SK-N-SH treated with all-trans-retinoic acid at 6 μM for 48 hours (cell line): ENCODE data around the gene DCLK1.

Source experiments
- ATAC-seq: fragments of 200-7000 bp; cut with Tn5 transposase; 3 replicates; pipeline ENCODE4 v1.9.1; 2020; ENCODE audit warnings: mild to moderate bottlenecking, moderate library complexity
- ARNTL ChIP-seq: fragments of 450-650 bp; formaldehyde crosslinking; IDR thresholded peaks from 2 replicates; pipeline ENCODE4 v1.5.0; 2020; ENCODE audit warnings: low read depth, mild to moderate bottlenecking, moderate library complexity, borderline replicate concordance
- BACH2 ChIP-seq: fragments of 250-450 bp; sonication (Bioruptor Pico); IDR thresholded peaks from 2 replicates; pipeline ENCODE4 v1.9.0; 2021; ENCODE audit warnings: mild to moderate bottlenecking, borderline replicate concordance
- CSDC2 ChIP-seq: fragments of 250-450 bp; sonication (Bioruptor Pico); IDR thresholded peaks from 2 replicates; pipeline ENCODE4 v1.5.0; 2020; ENCODE audit warnings: mild to moderate bottlenecking, moderate library complexity
- ESRRG ChIP-seq: fragments of 250-450 bp; sonication (Bioruptor Pico); IDR thresholded peaks from 2 replicates; pipeline ENCODE4 v1.6.1; 2021; ENCODE audit warnings: mild to moderate bottlenecking
- GLIS3 ChIP-seq: fragments of 250-450 bp; sonication (Bioruptor Pico); IDR thresholded peaks from 2 replicates; pipeline ENCODE4 v1.5.0; 2020; ENCODE audit warnings: mild to moderate bottlenecking, moderate library complexity
- ISL1 ChIP-seq: fragments of 250-450 bp; sonication (Bioruptor Pico); IDR thresholded peaks from 2 replicates; pipeline ENCODE4 v2.1.2; 2022; ENCODE audit warnings: mild to moderate bottlenecking, moderate library complexity
- OSR1 ChIP-seq: fragments of 250-450 bp; sonication (Bioruptor Pico); IDR thresholded peaks from 2 replicates; pipeline ENCODE4 v1.8.0; 2022; ENCODE audit warnings: moderate library complexity, mild to moderate bottlenecking, inconsistent platforms
- PPARA ChIP-seq: fragments of 250-450 bp; sonication (Bioruptor Pico); IDR thresholded peaks from 2 replicates; pipeline ENCODE4 v1.5.0; 2020; ENCODE audit warnings: mild to moderate bottlenecking, borderline replicate concordance
- RARB ChIP-seq: fragments of 250-450 bp; sonication (Bioruptor Pico); IDR thresholded peaks from 2 replicates; pipeline ENCODE4 v1.8.0; 2021; ENCODE audit warnings: mild to moderate bottlenecking, moderate library complexity
- SNAI2 ChIP-seq: fragments of 250-450 bp; sonication (Bioruptor Pico); IDR thresholded peaks from 2 replicates; pipeline ENCODE4 v1.5.0; 2020; ENCODE audit warnings: mild to moderate bottlenecking, moderate library complexity
- TCF4 ChIP-seq: fragments of 250-450 bp; sonication (Bioruptor Pico); IDR thresholded peaks from 2 replicates; pipeline ENCODE4 v1.8.0; 2021; ENCODE audit warnings: mild to moderate bottlenecking, moderate library complexity, borderline replicate concordance
- TOX ChIP-seq: fragments of 250-450 bp; sonication (Bioruptor Pico); IDR thresholded peaks from 2 replicates; pipeline ENCODE4 v1.8.0; 2021; ENCODE audit warnings: mild to moderate bottlenecking, moderate library complexity, borderline replicate concordance
- ZC3H10 ChIP-seq: fragments of 250-450 bp; sonication (Bioruptor Pico); IDR thresholded peaks from 2 replicates; pipeline ENCODE4 v1.5.1; 2021; ENCODE audit warnings: mild to moderate bottlenecking, moderate library complexity
- ZFP3 ChIP-seq: fragments of 250-450 bp; sonication (Bioruptor Pico); IDR thresholded peaks from 2 replicates; pipeline ENCODE4 v1.5.0; 2020; ENCODE audit warnings: mild to moderate bottlenecking, moderate library complexity
- ZFP30 ChIP-seq: fragments of 450-650 bp; formaldehyde crosslinking; IDR thresholded peaks from 2 replicates; pipeline ENCODE4 v1.5.0; 2022; ENCODE audit warnings: mild to moderate bottlenecking, moderate library complexity
- ZNF565 ChIP-seq: fragments of 450-650 bp; formaldehyde crosslinking; conservative IDR thresholded peaks from 2 replicates; pipeline ENCODE4 v1.5.0; 2020; ENCODE audit warnings: low read depth, mild to moderate bottlenecking, moderate library complexity
- ZNF70 ChIP-seq: fragments of 450-650 bp; formaldehyde crosslinking; IDR thresholded peaks from 2 replicates; pipeline ENCODE4 v1.5.0; 2020; ENCODE audit warnings: mild to moderate bottlenecking, moderate library complexity
- ZNF8 ChIP-seq: fragments of 450-650 bp; formaldehyde crosslinking; IDR thresholded peaks from 2 replicates; pipeline ENCODE4 v1.5.0; 2020; ENCODE audit warnings: mild to moderate bottlenecking, moderate library complexity
- TF ChIP-seq, protein P1 (sequence below): fragments of 250-450 bp; sonication (Bioruptor Pico); IDR thresholded peaks from 2 replicates; pipeline ENCODE4 v1.8.0; 2021; ENCODE audit warnings: low read depth, mild to moderate bottlenecking, moderate library complexity, borderline replicate concordance
- TF ChIP-seq, protein P2 (sequence below): fragments of 250-450 bp; sonication (Bioruptor Pico); IDR thresholded peaks from 2 replicates; pipeline ENCODE4 v1.5.1; 2021; ENCODE audit warnings: mild to moderate bottlenecking, moderate library complexity
- TF ChIP-seq, protein P3 (sequence below): fragments of 250-450 bp; sonication (Bioruptor Pico); IDR thresholded peaks from 2 replicates; pipeline ENCODE4 v1.5.0; 2020; ENCODE audit warnings: mild to moderate bottlenecking, moderate library complexity
- TF ChIP-seq, protein P4 (sequence below): fragments of 250-450 bp; sonication (Bioruptor Pico); IDR thresholded peaks from 2 replicates; pipeline ENCODE4 v1.5.1; 2020; ENCODE audit warnings: low read depth, mild to moderate bottlenecking, moderate library complexity
- TF ChIP-seq, protein P5 (sequence below): fragments of 250-450 bp; sonication (Bioruptor Pico); IDR thresholded peaks from 2 replicates; pipeline ENCODE4 v1.8.0; 2020; ENCODE audit warnings: mild to moderate bottlenecking, moderate library complexity, borderline replicate concordance

The DCLK1 gene

DNA sequence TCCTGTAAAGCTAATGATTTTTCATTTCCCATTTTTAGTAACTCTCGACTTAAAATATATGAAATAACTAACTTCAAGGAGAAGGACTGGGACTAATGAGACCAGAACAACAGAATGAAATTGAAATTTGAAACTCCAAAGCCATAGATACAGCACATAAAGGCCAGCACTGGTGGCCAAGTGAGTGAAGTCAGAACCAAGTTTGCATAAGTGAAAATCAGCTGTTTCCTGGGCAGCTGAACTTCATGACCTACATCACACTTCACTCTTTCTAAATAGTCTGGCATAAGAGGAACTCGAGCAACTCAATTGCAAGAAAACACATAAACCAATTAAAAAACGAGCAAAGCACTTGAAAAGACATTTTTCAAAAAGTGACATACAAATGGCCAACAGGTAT, 84.5 kb downstream of the DCLK1 start (continued):
- TF ChIP-seq, protein P1, sequence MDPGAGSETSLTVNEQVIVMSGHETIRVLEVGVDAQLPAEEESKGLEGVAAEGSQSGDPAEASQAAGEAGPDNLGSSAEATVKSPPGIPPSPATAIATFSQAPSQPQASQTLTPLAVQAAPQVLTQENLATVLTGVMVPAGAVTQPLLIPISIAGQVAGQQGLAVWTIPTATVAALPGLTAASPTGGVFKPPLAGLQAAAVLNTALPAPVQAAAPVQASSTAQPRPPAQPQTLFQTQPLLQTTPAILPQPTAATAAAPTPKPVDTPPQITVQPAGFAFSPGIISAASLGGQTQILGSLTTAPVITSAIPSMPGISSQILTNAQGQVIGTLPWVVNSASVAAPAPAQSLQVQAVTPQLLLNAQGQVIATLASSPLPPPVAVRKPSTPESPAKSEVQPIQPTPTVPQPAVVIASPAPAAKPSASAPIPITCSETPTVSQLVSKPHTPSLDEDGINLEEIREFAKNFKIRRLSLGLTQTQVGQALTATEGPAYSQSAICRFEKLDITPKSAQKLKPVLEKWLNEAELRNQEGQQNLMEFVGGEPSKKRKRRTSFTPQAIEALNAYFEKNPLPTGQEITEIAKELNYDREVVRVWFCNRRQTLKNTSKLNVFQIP = no peak
- no peak for TF ChIP-seq RARB (CRISPR knock-in tag)
- TF ChIP-seq, protein P2, sequence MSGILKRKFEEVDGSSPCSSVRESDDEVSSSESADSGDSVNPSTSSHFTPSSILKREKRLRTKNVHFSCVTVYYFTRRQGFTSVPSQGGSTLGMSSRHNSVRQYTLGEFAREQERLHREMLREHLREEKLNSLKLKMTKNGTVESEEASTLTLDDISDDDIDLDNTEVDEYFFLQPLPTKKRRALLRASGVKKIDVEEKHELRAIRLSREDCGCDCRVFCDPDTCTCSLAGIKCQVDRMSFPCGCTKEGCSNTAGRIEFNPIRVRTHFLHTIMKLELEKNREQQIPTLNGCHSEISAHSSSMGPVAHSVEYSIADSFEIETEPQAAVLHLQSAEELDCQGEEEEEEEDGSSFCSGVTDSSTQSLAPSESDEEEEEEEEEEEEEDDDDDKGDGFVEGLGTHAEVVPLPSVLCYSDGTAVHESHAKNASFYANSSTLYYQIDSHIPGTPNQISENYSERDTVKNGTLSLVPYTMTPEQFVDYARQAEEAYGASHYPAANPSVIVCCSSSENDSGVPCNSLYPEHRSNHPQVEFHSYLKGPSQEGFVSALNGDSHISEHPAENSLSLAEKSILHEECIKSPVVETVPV = no peak

DNA sequence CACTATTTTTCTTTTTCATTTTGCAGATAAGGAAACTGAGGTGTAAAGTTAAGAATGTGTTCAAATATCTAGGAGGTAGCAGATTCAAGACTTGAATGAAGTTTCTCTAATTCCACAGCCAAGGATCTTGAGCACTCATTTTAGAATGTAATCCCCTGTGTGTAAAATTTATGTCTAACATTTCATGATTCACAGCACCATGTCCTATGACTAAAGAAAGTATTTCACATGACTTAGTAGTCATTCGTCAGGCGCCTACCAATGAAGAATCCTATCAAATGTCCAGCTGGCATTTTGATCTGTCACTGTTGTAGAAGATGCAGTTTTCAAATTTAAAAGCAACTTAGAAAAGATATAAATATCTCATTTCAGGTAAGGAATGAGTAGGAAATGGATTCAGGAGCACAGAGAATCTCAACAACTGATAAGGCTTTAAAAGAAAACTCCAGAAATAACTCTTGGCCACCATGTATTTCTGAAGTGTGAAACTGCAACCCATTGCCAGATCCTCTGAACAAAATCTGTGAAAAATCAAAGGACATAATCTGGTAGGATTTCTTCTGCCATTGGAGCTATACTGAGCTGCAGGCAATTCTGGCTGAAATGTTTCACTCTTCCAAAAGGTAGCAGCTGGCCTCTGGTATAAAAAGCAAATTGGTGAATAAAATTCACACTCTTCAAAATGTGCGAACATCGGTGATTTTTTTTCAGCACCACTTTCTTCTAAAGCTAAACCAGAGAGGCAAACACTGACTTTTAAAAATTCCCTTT, 92.2 kb downstream of the DCLK1 start:
- TF ChIP-seq ISL1 (peak; percentile 54), CSDC2 (no peak)
- ATAC-seq = peak; percentile 56

DNA sequence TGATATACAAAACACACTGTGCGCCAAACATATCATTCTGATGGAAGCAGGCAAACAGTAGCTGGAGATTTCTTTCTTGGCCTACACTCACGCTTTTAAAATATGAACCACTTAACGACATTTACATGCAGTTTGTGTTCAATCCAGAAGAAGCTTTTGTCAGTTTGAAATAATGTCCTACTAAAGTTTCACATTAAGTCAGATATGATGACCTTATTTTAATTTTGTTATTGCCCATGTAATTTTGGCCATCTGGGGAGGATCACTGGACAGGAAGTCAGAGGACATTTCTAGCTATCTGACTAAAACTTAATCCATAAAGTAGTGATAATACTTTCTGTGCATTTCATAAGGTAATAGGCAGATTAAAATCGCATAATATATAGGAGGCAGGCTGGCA, 98.1 kb downstream of the DCLK1 start:
- TF ChIP-seq ARNTL (CRISPR knock-in tag) (no peak), ZFP3 (no peak), TOX (CRISPR knock-in tag) (peak; percentile 93; the same call in 1 of the 2 replicates), RARB (CRISPR knock-in tag) (peak; percentile 67; the same call in 1 of the 2 replicates), GLIS3 (peak; percentile 42), OSR1 (CRISPR knock-in tag) (no peak), ZNF8 (CRISPR knock-in tag) (no peak), ISL1 (peak; percentile 99), PPARA (CRISPR knock-in tag) (no peak), CSDC2 (no peak), ZC3H10 (peak; percentile 93), ZNF70 (CRISPR knock-in tag) (no peak), ZNF565 (no peak), ESRRG (CRISPR knock-in tag) (peak; percentile 66; the same call in 1 of the 2 replicates), SNAI2 (CRISPR knock-in tag) (no peak), ZFP30 (CRISPR knock-in tag) (no peak), BACH2 (no peak), TCF4 (peak; percentile 76)
- TF ChIP-seq, protein P3, sequence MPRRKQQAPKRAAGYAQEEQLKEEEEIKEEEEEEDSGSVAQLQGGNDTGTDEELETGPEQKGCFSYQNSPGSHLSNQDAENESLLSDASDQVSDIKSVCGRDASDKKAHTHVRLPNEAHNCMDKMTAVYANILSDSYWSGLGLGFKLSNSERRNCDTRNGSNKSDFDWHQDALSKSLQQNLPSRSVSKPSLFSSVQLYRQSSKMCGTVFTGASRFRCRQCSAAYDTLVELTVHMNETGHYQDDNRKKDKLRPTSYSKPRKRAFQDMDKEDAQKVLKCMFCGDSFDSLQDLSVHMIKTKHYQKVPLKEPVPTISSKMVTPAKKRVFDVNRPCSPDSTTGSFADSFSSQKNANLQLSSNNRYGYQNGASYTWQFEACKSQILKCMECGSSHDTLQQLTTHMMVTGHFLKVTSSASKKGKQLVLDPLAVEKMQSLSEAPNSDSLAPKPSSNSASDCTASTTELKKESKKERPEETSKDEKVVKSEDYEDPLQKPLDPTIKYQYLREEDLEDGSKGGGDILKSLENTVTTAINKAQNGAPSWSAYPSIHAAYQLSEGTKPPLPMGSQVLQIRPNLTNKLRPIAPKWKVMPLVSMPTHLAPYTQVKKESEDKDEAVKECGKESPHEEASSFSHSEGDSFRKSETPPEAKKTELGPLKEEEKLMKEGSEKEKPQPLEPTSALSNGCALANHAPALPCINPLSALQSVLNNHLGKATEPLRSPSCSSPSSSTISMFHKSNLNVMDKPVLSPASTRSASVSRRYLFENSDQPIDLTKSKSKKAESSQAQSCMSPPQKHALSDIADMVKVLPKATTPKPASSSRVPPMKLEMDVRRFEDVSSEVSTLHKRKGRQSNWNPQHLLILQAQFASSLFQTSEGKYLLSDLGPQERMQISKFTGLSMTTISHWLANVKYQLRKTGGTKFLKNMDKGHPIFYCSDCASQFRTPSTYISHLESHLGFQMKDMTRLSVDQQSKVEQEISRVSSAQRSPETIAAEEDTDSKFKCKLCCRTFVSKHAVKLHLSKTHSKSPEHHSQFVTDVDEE = peak; percentile 77; the same call in 1 of the 2 replicates
- TF ChIP-seq, protein P4, sequence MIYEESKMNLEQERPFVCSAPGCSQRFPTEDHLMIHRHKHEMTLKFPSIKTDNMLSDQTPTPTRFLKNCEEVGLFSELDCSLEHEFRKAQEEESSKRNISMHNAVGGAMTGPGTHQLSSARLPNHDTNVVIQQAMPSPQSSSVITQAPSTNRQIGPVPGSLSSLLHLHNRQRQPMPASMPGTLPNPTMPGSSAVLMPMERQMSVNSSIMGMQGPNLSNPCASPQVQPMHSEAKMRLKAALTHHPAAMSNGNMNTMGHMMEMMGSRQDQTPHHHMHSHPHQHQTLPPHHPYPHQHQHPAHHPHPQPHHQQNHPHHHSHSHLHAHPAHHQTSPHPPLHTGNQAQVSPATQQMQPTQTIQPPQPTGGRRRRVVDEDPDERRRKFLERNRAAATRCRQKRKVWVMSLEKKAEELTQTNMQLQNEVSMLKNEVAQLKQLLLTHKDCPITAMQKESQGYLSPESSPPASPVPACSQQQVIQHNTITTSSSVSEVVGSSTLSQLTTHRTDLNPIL (CRISPR knock-in tag) = peak; percentile 90
- TF ChIP-seq, protein P1 = 0 out of 2 replicates have a peak, but pooled peaks have one; percentile 71
- TF ChIP-seq, protein P2 = peak; percentile 67; the same call in 1 of the 2 replicates
- TF ChIP-seq, protein P5, sequence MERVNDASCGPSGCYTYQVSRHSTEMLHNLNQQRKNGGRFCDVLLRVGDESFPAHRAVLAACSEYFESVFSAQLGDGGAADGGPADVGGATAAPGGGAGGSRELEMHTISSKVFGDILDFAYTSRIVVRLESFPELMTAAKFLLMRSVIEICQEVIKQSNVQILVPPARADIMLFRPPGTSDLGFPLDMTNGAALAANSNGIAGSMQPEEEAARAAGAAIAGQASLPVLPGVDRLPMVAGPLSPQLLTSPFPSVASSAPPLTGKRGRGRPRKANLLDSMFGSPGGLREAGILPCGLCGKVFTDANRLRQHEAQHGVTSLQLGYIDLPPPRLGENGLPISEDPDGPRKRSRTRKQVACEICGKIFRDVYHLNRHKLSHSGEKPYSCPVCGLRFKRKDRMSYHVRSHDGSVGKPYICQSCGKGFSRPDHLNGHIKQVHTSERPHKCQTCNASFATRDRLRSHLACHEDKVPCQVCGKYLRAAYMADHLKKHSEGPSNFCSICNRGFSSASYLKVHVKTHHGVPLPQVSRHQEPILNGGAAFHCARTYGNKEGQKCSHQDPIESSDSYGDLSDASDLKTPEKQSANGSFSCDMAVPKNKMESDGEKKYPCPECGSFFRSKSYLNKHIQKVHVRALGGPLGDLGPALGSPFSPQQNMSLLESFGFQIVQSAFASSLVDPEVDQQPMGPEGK (CRISPR knock-in tag) = peak; percentile 78
- no peak for ATAC-seq
